Calu3 (cell line): Measurements from ENCODE around the gene ACKR1. TPM values are rescaled to one million over a fixed set of nuclear protein-coding genes. Genes with fewer than 3 reads are reported as not detected.

Source experiments
- BruUV-seq: library from RNA; stranded (reverse); fragments of 400-500 nt; replicated peaks from 2 replicates; lab custom pipeline; 2021; lab: Mats Ljungman, UMichigan
- CTCF ChIA-PET: fragments of 300-600 bp; sonication (Branson Sonifier 250); formaldehyde crosslinking; loops from one replicate; lab custom pipeline; 2022; ENCODE audit warnings: antibody characterized with exemption; lab: Charles Lee
- DNase-seq: peaks from one replicate; pipeline ENCODE4 v3.0.0; 2022
- H3K27ac Mint-ChIP-seq: one replicate; pipeline ENCODE4 v1.8.0; 2022; ENCODE audit warnings: mixed read lengths; ENCODE audit not compliant: unreplicated experiment
- H3K27me3 Mint-ChIP-seq: one replicate; pipeline ENCODE4 v1.8.0; 2022; ENCODE audit warnings: mixed read lengths; ENCODE audit not compliant: unreplicated experiment
- H3K36me3 Mint-ChIP-seq: one replicate; pipeline ENCODE4 v1.8.0; 2022; ENCODE audit warnings: mild to moderate bottlenecking, moderate library complexity, mixed read lengths; ENCODE audit not compliant: insufficient read depth, unreplicated experiment
- H3K4me1 Mint-ChIP-seq: one replicate; pipeline ENCODE4 v1.8.0; 2022; ENCODE audit warnings: mild to moderate bottlenecking, low read depth, mixed read lengths; ENCODE audit not compliant: unreplicated experiment
- H3K4me3 Mint-ChIP-seq: one replicate; pipeline ENCODE4 v1.8.0; 2022; ENCODE audit warnings: mild to moderate bottlenecking, low read depth, moderate library complexity, mixed read lengths; ENCODE audit not compliant: unreplicated experiment
- H3K9me3 Mint-ChIP-seq: one replicate; pipeline ENCODE4 v1.8.0; 2022; ENCODE audit warnings: low read depth, mixed read lengths; ENCODE audit not compliant: unreplicated experiment
- intact Hi-C: fragments of 100-400 bp; cut with micrococcal nuclease; formaldehyde crosslinking; loops from one replicate; pipeline ENCODE4 v1.10.0; 2022; ENCODE audit not compliant: unreplicated experiment
- total RNA-seq: library from RNA; stranded (reverse); gene quantifications from 2 replicates; pipeline ENCODE4 v1.2.3, GENCODE V29; 2022
- TF ChIP-seq, protein P1 (sequence below): fragments of 200-600 bp; IDR thresholded peaks from one replicate; pipeline ENCODE4 v1.8.0; 2022; ENCODE audit warnings: antibody characterized with exemption; ENCODE audit not compliant: unreplicated experiment

The ACKR1 gene
- total RNA-seq, 1 experiment from 2014 or later = not detected

DNA sequence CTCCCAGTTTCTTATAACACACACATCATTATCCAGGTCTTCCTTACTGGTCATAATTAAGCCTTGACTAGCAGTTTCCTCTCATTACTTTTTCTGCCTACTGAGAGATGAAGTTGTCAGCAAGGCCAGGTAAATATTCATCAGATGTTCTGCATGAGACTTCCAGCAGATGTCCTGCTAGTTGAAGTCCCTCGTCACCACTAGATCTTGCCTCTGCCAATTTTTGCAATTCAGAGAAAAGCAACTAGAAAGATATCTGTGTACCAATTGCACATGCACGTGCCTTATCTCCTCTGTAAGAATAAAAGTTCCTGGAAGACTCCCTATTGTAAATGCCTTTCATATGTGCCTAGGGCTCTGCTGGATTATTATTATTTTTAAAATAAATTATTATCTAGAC lies 18.3 kb downstream of the ACKR1 start:
- no peaks in the 10 kb centered on the region for H3K36me3 Mint-ChIP-seq
- H3K4me3 Mint-ChIP-seq = no peak overlapping the region
- CTCF ChIA-PET = no interaction called here
- no peaks in the 10 kb centered on the region for H3K9me3 Mint-ChIP-seq
- H3K4me1 Mint-ChIP-seq = no peaks in the 10 kb centered on the region
- TF ChIP-seq, protein P1, sequence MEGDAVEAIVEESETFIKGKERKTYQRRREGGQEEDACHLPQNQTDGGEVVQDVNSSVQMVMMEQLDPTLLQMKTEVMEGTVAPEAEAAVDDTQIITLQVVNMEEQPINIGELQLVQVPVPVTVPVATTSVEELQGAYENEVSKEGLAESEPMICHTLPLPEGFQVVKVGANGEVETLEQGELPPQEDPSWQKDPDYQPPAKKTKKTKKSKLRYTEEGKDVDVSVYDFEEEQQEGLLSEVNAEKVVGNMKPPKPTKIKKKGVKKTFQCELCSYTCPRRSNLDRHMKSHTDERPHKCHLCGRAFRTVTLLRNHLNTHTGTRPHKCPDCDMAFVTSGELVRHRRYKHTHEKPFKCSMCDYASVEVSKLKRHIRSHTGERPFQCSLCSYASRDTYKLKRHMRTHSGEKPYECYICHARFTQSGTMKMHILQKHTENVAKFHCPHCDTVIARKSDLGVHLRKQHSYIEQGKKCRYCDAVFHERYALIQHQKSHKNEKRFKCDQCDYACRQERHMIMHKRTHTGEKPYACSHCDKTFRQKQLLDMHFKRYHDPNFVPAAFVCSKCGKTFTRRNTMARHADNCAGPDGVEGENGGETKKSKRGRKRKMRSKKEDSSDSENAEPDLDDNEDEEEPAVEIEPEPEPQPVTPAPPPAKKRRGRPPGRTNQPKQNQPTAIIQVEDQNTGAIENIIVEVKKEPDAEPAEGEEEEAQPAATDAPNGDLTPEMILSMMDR = no peak
- intact Hi-C loops = no loop called here
- no TSS peak for BruUV-seq
- DNase-seq = no peak
- H3K27me3 Mint-ChIP-seq = peaks cover 17% of the 10 kb centered on the region
- H3K27ac Mint-ChIP-seq = no peak overlapping the region

DNA sequence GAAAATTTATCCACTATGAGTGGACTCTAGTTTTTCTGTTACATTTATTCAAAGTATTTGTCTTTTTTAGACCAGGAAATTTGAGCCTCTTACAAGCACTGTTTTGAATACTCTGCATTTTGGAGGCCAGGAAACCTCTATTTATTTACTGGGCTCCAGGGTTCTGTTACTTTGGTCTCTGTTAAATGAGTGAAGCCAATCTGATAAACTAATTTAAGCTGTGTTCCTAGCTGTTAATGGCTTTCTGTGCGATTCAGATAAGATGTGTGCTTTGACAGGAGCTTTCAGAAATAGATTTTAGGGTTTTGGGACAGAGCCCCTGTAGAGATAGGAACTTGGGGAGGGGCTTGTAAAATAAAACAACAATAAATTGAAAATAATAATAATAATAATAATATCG lies 23.9 kb downstream of the ACKR1 start:
- no peaks in the 10 kb centered on the region for H3K4me1 Mint-ChIP-seq
- no peaks in the 10 kb centered on the region for H3K36me3 Mint-ChIP-seq
- H3K27ac Mint-ChIP-seq = no peak overlapping the region
- CTCF ChIA-PET = no interaction called here
- no TSS peak for BruUV-seq
- no peak overlapping the region for H3K4me3 Mint-ChIP-seq
- intact Hi-C loops = no loop called here
- no peaks in the 10 kb centered on the region for H3K9me3 Mint-ChIP-seq
- TF ChIP-seq, protein P1 = no peak
- no peak for DNase-seq
- peaks cover 17% of the 10 kb centered on the region for H3K27me3 Mint-ChIP-seq

DNA sequence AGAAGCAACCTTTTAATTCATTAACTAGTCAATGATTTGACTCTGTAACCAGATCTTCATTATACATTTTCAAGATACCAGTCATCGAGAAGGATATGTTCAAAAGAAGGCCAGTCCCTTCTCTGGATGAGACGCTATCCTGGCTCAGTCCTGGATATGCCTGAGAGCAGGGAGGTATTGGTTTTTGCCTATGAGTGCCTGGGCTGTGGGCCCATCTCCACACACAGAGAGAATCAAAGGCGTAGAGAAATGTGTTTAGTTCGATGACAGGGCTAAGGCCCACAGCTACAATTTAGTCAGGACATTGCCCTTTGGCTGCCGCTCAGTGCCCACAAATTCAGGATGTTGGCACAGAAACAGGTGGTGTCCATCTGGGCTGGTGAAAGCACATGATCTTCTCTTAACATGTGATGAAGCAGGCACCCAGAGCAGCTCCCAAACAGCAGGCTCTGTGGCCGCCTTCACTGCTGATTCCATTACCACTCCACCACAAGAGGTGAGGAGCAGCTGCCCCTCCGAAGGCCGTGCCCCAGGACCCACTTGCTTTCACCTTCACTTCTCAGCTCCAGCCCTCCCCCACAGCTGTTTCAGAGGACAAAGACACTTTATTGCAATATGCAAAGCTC lies 24.7 kb downstream of the ACKR1 start:
- no peak for DNase-seq
- H3K9me3 Mint-ChIP-seq = no peaks in the 10 kb centered on the region
- no peak overlapping the region for H3K27ac Mint-ChIP-seq
- H3K27me3 Mint-ChIP-seq = peaks cover 17% of the 10 kb centered on the region
- H3K4me1 Mint-ChIP-seq = no peaks in the 10 kb centered on the region
- BruUV-seq = no TSS peak
- intact Hi-C loops = no loop called here
- TF ChIP-seq, protein P1 = no peak
- CTCF ChIA-PET = no interaction called here
- no peak overlapping the region for H3K4me3 Mint-ChIP-seq
- no peaks in the 10 kb centered on the region for H3K36me3 Mint-ChIP-seq

DNA sequence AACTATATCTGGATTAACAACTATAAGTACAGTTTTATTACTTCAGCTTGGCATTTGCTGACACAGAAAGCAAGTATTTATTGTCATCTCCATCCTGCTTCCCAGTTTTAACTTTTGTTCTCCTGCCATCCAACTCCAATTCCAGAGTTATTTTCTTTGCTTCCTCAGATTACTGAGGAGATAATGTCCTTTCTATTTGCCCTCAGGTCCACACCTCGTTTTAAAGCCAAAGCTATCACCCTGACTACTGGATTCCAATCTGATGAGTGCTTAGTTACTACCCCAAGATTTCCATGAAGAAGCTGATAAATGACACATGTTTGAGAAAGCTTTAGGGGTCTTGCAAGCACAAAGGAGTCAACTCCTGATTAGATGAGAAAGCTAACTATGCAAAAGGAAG lies 25.2 kb downstream of the ACKR1 start:
- intact Hi-C loops = no loop called here
- TF ChIP-seq, protein P1 = no peak
- Mint-ChIP-seq H3K9me3 (no peaks in the 10 kb centered on the region), H3K36me3 (no peaks in the 10 kb centered on the region), H3K4me1 (no peaks in the 10 kb centered on the region), H3K27ac (no peak overlapping the region), H3K4me3 (no peak overlapping the region), H3K27me3 (peaks cover 13% of the 10 kb centered on the region)
- CTCF ChIA-PET = no interaction called here
- DNase-seq = no peak
- BruUV-seq = no TSS peak
